Measurements from ENCODE around the gene BRS3. TPM values are rescaled to one million over a fixed set of nuclear protein-coding genes. Genes with fewer than 3 reads are reported as not detected.
"Not testable (repeated sequence)": the region's sequence is repeated elsewhere in the genome, so short reads cannot be mapped to it uniquely, and the experiment has no call there.

BRS3 gene
- total RNA-seq: not detected

- no peak for DNase-seq (ENCODE audit: low spot score)
Observed at GRCh38 chrX:136487647-136488046, at the start of gene BRS3. Gene BRS3 (plus strand): TSS chrX:136487947. CDS start chrX:136488115, 168 bp downstream.

- no peak for DNase-seq (ENCODE audit: low spot score)
Observed at GRCh38 chrX:136438192-136438591, 49.6 kb upstream of the BRS3 start.

GRCh38 chrX:136445674-136446073, 42.1 kb upstream of the BRS3 start:
- not testable (repeated sequence) for DNase-seq (ENCODE audit: low spot score)

DNA sequence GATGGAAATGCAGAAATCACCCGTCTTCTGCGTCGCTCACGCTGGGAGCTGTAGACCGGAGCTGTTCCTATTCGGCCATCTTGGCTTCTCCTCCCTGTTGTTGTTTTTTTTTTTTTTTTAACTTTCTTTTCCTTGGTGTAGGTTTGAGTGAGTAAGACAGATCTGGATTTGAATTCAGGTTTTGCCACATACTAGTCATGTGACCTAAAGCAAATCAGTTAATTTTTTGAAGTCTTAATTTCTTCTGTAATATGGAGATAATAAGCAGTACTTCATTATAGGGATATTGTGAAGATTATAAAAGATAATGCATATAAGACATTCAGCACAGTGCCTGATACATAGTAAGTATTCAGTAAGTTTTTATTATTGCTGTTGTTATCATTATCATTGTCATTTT, 41.5 kb upstream of the BRS3 start:
- DNase-seq (ENCODE audit: low spot score): no peak

DNA sequence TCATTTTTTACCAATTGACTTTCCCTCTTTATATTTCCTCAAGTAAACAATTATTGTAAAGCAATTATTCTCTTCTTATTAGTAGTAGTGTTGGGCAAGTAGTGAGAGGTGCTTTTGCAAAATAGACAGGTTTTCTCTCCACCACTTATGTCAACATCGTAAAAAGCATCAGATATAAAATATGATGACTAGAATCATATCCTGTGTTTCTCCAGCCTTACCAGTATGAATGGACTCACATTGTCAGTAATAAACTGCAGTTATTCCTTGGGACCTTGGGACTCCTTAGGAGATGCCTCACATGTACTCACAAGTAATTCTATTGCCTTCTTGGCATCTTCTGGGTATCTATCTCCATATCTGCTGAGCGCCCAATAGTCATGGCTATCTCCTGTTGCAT, 40.4 kb upstream of the BRS3 start:
- DNase-seq (ENCODE audit: low spot score): no peak

DNA sequence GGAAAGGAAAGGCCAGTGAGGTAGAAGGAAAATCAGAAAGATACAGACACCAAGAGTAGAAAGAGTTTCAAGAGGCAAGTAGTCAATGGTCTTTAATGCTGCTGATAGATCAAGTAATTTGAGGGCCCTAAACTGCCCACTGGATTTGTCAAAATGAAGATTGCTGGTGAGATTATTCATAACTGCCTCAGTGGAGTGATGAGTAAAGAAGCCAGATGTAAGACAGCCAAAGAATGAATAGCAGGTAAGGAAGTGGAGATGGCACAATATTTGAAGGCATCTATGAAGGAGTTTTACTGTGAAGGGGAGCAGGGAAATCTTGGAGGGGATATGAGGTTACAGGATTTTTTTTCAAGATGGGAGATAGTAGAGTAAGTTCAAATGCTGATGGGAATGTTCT, 39.8 kb upstream of the BRS3 start:
- DNase-seq (ENCODE audit: low spot score): no peak

- DNase-seq (ENCODE audit: low spot score): no peak
Observed at GRCh38 chrX:136450050-136450830, 37.5 kb upstream of the BRS3 start.

DNA sequence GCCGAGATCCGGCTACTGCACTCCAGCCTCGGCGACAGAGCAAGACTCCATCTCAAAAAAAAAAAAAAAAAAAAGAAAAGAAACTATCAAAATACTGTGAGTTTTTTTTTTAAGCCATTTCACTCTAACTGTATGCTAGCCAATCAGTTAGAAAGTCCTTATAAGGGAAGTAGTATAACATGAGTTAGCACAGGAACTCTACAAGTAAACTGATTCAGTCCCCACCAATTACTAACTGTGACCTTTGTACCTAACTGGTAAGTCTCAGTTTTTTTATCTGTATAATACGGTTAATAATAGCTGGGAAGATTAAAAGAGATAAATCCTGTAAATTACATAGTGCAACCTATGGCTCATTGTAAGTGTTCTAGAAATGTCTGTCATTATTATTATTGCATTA, 35.1 kb upstream of the BRS3 start:
- no peak for DNase-seq (ENCODE audit: low spot score)

GRCh38 chrX:136453114-136453513, 34.6 kb upstream of the BRS3 start:
- no peak for DNase-seq (ENCODE audit: low spot score)

GRCh38 chrX:136453771-136454170, 34.0 kb upstream of the BRS3 start:
- DNase-seq (ENCODE audit: low spot score): no peak

GRCh38 chrX:136456133-136456532, 31.6 kb upstream of the BRS3 start:
- DNase-seq (ENCODE audit: low spot score): no peak

GRCh38 chrX:136457303-136457917, 30.3 kb upstream of the BRS3 start:
- no peak for DNase-seq (ENCODE audit: low spot score)

DNA sequence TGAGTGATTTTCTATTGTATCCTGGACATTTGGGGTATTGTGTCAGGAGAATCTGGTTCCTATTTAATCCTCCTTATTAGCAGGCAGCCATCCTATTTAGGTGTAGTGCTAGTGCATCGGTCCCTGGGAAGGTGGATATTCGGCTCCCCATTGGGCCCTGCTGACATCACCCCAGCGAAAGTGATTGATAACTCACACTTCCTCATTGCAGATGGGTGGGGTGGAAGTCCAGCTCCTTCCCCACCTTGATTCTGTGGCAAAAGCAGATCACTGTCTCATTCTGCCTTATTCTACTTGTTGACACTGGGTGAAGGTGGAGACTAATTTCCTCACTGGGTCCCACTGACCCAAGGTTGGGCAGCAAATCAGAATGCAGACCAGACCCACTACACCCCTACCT, 23.2 kb upstream of the BRS3 start:
- no peak for DNase-seq (ENCODE audit: low spot score)

- no peak for DNase-seq (ENCODE audit: low spot score)
Observed at GRCh38 chrX:136467303-136467702, 20.4 kb upstream of the BRS3 start.

DNA sequence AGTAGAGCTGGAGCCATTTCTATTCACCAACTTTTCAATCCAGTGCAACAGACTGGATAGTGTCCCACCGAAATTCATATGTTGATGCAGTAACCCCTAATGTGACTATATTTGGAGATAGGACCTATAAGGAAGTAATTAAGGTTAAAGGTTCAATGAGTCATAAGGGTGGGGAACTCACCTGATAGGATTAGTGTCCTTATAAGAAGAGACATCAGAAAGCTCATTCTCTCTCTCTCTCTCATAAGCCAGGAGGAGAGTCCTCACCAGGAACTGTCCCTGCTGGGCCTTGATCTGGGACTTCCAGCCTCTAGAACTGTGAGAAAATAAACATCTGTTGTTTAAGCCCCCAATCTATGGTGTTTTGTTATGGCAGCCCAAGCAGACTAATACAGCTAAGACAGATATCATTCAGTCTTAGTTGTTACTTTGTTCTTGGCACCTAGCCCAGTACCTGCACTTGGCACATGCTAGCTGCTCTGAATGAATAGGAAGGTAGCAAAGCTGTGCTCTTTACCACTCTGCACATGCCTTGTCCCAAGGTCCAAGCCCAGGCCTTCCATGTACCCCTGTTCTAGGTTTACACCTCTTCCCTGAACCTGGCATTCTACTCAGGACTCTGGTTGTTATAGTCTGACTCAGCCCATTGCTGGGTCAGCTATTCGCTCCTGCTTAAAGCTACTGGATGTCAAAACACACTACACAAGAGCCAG, 19.2 kb upstream of the BRS3 start:
- no peak for DNase-seq (ENCODE audit: low spot score)

GRCh38 chrX:136473663-136474062, 14.1 kb upstream of the BRS3 start:
- DNase-seq (ENCODE audit: low spot score): no peak

DNA sequence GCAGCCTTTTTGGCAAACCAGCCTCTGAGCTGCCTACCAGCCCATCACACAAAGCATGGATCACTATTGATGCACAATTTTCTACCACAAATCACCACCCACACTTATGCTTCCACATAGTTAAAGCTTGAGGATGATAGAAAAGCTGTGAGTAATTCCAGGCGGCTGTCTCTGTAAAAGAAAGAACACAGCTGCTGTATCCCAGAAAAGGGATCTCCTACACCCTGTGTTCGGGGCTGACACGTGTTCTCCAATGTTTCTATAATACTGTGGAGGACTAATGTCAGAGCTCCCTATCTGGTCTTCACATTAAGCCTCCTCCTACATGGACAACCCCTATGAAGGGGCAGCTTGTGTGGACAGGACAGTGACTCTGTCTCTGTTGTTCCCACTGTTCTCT, 12.5 kb upstream of the BRS3 start:
- DNase-seq (ENCODE audit: low spot score): no peak

- no peak for DNase-seq (ENCODE audit: low spot score)
Observed at GRCh38 chrX:136476501-136476900, 11.2 kb upstream of the BRS3 start.

DNA sequence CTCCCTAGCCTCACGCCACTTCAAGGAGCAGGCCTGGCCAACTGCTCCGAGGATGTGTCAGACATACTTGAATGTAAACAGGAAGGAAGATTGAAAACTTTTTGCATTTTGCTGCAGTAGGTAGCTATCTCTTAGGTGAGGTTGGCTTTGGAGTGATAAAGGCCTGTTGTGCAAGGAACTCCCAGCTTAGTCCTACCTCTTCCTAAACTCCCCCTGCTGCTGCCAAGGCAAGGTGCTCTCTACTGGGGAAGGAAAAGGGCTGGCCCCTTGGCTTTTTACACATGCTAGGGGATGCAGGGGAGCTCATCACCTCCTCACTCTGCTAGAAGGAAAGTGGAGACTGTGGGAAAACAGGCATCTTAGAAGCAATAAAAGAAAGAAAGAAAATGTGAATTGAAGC, 10.7 kb upstream of the BRS3 start:
- DNase-seq (ENCODE audit: low spot score): no peak

- no peak for DNase-seq (ENCODE audit: low spot score)
Observed at GRCh38 chrX:136480383-136480782, 7.4 kb upstream of the BRS3 start.

DNA sequence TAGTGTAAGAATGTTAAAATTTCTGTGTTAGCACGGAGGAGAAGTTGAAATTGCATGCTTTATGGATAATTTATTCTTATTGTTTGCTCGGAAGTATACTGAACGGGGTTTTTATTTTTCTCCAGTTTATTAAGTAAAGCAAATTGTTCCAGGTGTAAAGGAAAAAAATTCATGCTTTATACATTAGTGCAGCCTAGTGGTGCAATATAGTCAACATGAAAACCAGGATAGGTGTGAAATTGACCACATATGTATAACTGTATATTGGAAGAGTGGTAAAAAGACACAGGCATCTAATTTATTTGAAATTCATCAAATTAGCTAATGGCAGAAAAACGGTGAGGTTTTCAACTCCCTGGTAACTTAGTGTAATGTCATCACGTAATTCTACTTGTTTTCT, 959 bp downstream of the BRS3 start:
- DNase-seq (ENCODE audit: low spot score): no peak

GRCh38 chrX:136491832-136492231, 4.1 kb downstream of the BRS3 start:
- no peak for DNase-seq (ENCODE audit: low spot score)

- no peak for DNase-seq (ENCODE audit: low spot score)
Observed at GRCh38 chrX:136493011-136493410, 5.3 kb downstream of the BRS3 start.
